HUES48 (cell line): Measurements from ENCODE around the gene PCDHA3.
"Not testable (repeated sequence)": the region's sequence is repeated elsewhere in the genome, so short reads cannot be mapped to it uniquely, and the experiment has no call there.

Experiments
- H3K27ac ChIP-seq: one replicate; pipeline ENCODE4 v1.7.0; 2013; ENCODE audit warnings: low read depth, low read length, inconsistent platforms
- H3K27me3 ChIP-seq: 2 replicates; pipeline ENCODE4 v1.6.1; 2013; ENCODE audit warnings: mild to moderate bottlenecking, low read length; ENCODE audit not compliant: control insufficient read depth, insufficient read depth
- H3K36me3 ChIP-seq: 2 replicates; pipeline ENCODE4 v1.6.1; 2013; ENCODE audit warnings: low read length; ENCODE audit not compliant: control insufficient read depth, insufficient read depth
- H3K4me1 ChIP-seq: 2 replicates; pipeline ENCODE4 v1.6.1; 2013; ENCODE audit warnings: mild to moderate bottlenecking, low read length; ENCODE audit not compliant: control insufficient read depth, insufficient read depth
- H3K4me3 ChIP-seq: 2 replicates; pipeline ENCODE4 v1.5.1; 2013; ENCODE audit warnings: mild to moderate bottlenecking, low read depth, low read length
- H3K9ac ChIP-seq: 2 replicates; pipeline ENCODE4 v1.6.1; 2013; ENCODE audit warnings: mild to moderate bottlenecking, low read depth, low read length, moderate library complexity
- H3K9me3 ChIP-seq: 2 replicates; pipeline ENCODE4 v1.6.1; 2013; ENCODE audit warnings: low read length; ENCODE audit not compliant: control insufficient read depth, insufficient read depth

PCDHA3 gene

DNA sequence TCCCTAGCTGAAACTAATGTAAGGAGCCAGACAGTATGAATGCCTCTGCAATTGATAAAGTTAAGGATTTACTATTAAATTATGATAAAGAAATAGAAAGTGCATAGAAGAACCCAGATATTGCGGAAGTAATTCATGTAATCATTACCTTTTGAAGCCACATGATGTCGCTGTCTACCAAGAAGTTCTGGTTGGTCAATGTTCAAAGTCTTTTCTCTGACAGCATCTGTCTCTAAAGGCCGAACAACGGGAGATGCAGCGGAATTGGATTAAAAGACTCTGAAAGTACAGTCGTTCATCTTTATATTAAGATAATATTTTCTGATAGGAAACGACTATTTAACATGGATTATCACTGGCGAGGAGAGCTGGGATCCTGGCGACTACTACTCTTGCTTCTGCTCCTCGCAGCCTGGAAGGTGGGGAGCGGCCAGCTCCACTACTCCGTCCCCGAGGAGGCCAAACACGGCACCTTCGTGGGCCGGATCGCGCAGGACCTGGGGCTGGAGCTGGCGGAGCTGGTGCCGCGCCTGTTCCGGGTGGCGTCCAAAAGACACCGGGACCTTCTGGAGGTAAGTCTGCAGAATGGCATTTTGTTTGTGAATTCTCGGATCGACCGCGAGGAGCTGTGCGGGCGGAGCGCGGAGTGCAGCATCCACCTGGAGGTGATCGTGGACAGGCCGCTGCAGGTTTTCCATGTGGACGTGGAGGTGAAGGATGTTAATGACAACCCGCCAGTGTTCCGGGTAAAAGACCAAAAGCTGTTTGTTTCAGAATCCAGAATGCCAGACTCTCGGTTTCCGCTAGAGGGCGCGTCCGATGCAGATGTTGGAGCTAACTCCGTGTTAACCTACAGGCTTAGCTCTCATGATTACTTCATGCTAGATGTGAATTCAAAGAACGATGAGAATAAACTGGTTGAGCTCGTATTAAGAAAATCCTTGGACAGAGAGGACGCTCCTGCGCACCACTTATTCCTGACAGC lies 40.4 kb downstream of the PCDHA3 start, which contains the start of gene PCDHA8:
Gene PCDHA8, plus strand, starts transcription at position 210 of the 985 bp plus-strand sequence. Its CDS starts 135 bp downstream, at position 345.
- H3K27ac ChIP-seq, result no peak within 1 kb of the TSS
- H3K9ac ChIP-seq, result no peak within 1 kb of the TSS
- no peaks in the 10 kb centered on the region for H3K27me3 ChIP-seq
- H3K36me3 ChIP-seq, result no peaks in the 10 kb centered on the region
- H3K9me3 ChIP-seq, result no peaks in the 10 kb centered on the region
- H3K4me3 ChIP-seq, result no peak within 1 kb of the TSS
- no peaks in the 10 kb centered on the region for H3K4me1 ChIP-seq

DNA sequence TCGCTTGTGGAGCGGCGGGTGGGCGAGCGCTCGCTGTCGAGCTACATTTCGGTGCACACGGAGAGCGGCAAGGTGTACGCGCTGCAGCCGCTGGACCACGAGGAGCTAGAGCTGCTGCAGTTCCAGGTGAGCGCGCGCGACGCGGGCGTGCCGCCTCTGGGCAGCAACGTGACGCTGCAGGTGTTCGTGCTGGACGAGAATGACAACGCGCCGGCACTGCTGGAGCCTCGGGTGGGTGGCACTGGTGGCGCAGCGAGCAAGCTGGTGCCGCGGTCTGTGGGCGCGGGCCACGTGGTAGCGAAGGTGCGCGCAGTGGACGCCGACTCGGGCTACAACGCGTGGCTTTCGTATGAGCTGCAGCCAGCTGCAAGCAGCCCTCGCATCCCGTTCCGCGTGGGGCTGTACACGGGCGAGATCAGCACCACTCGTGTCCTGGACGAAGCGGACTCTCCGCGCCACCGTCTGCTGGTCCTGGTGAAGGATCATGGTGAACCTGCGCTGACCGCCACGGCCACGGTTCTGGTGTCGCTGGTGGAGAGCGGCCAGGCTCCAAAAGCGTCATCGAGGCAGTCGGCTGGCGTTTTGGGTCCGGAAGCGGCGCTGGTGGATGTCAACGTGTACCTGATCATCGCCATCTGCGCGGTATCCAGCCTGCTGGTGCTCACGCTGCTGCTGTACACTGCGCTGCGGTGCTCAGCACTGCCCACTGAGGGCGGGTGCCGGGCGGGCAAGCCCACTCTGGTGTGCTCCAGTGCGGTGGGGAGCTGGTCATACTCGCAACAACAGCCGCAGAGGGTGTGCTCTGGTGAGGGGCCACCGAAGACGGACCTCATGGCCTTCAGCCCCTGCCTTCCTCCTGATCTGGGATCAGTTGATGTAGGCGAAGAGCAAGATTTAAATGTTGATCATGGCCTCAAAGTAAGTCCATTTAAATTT lies 42.2 kb downstream of the PCDHA3 start:
- no peaks in the 10 kb centered on the region for H3K4me1 ChIP-seq
- no peaks in the 10 kb centered on the region for H3K36me3 ChIP-seq
- no peaks in the 10 kb centered on the region for H3K27me3 ChIP-seq
- H3K9ac ChIP-seq, result no peak overlapping the region
- no peak overlapping the region for H3K27ac ChIP-seq
- H3K4me3 ChIP-seq, result no peak overlapping the region
- no peaks in the 10 kb centered on the region for H3K9me3 ChIP-seq

DNA sequence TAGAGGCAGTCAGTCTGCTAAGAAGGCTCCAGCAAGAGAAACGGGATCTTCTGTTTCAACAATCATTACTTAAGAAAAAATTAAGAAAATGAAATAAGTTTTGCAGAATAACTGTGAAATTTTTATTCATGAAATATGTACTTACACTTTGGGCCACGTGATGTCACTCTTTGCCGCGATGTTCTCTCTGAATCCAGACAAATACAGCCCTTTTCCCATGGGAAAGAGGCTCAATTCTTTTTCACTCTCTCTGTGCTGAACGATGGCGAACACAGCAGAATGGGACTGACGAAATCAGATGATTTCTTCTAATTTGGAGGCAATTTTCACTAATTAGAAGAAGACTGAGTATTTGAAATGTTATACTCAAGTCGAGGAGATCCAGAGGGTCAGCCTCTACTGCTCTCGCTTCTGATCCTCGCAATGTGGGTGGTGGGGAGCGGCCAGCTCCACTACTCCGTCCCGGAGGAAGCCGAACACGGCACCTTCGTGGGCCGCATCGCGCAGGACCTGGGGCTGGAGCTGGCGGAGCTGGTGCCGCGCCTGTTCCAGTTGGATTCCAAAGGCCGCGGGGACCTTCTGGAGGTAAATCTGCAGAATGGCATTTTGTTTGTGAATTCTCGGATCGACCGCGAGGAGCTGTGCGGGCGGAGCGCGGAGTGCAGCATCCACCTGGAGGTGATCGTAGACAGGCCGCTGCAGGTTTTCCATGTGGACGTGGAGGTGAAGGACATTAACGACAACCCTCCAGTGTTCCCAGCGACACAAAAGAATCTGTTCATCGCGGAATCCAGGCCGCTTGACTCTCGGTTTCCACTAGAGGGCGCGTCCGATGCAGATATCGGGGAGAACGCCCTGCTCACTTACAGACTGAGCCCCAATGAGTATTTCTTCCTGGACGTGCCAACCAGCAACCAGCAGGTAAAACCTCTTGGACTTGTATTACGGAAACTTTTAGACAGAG lies 47.6 kb downstream of the PCDHA3 start, which contains the start of gene PCDHA9:
Gene PCDHA9, plus strand, starts transcription at position 244 of the 964 bp plus-strand sequence. Its CDS starts 114 bp downstream, at position 358.
- H3K27ac ChIP-seq, H3K9ac ChIP-seq, H3K27me3 ChIP-seq, H3K36me3 ChIP-seq, H3K4me3 ChIP-seq, H3K4me1 ChIP-seq, H3K9me3 ChIP-seq: not testable (repeated sequence)

DNA sequence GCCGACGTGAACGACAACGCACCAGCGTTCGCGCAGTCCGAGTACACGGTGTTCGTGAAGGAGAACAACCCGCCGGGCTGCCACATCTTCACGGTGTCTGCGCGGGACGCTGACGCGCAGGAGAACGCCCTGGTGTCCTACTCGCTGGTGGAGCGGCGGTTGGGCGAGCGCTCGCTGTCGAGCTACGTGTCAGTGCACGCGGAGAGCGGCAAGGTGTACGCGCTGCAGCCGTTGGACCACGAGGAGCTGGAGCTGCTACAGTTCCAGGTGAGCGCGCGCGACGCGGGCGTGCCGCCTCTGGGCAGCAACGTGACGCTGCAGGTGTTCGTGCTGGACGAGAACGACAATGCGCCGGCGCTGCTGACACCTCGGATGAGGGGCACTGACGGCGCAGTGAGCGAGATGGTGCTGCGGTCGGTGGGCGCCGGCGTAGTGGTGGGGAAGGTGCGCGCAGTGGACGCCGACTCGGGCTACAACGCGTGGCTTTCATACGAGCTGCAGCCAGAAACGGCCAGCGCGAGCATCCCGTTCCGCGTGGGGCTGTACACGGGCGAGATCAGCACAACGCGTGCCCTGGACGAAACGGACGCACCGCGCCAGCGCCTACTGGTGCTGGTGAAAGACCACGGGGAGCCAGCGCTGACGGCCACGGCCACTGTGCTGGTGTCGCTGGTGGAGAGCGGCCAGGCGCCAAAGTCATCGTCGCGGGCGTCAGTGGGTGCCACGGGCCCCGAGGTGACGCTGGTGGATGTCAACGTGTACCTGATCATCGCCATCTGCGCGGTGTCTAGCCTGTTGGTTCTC lies 49.2 kb downstream of the PCDHA3 start:
- H3K4me1 ChIP-seq, H3K9ac ChIP-seq, H3K27ac ChIP-seq, H3K27me3 ChIP-seq, H3K9me3 ChIP-seq, H3K36me3 ChIP-seq, H3K4me3 ChIP-seq: not testable (repeated sequence)
